Astrocyte of the spinal cord (primary cell): ENCODE data around the gene PRDM11.
A peak's percentile ranks its signal among the peaks of the same experiment; 100 is the strongest.

Source experiments
- DNase-seq: peaks from one replicate; pipeline ENCODE4 v3.0.0; 2011; ENCODE audit warnings: low read depth, low spot score
- H3K4me3 ChIP-seq: 2 replicates; pipeline ENCODE4 v1.5.1; 2011; ENCODE audit warnings: low read depth, mild to moderate bottlenecking, low read length, moderate library complexity
- CTCF ChIP-seq: IDR thresholded peaks from 2 replicates; pipeline ENCODE4 v1.5.1; 2012; ENCODE audit warnings: low read depth, mild to moderate bottlenecking, low read length, inconsistent platforms
- in situ Hi-C: cut with HindIII; loops from 2 replicates; pipeline ENCODE4 v1.10.0; 2017; ENCODE audit warnings: low sequenced_read_pairs

The PRDM11 gene

GRCh38 chr11:45162916-45163879 lies 16.8 kb downstream of the PRDM11 start:
- TF ChIP-seq CTCF: no peak
- no peak overlapping the region for H3K4me3 ChIP-seq
- DNase-seq: no peak
- in situ Hi-C loops: no loop called here

DNA sequence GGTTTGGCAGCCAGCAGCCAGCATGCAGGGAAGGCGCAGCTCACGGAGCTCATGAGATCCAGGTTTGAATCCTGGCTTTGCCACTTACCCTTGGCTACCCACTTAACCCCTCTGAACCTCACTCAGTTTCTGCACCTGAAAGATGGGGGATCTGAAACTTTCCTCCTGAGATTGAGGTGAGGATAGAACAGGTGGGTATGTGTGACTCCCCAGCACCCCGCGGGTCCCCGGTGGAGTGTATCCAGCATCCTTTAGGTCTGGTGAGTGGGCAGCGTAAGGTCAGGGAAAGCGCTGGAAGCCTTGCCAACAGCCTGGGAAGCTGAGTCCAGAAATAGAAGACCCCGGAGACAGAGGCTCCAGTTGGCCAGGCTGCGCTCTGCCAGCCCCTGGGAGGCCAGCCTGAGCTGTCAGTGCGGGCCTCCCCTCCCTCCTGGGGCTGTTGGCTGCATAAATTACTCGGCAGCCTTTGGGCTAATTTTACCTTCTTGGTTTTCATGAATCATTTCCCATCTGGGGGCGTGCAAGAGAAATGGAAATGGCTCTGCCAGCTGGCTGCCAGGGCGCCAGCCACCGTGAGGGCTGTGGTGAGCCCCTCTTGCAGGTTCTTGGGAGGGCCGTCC lies 17.6 kb downstream of the PRDM11 start:
- no peak overlapping the region for H3K4me3 ChIP-seq
- no peak for TF ChIP-seq CTCF
- in situ Hi-C loops: no loop called here
- peak; percentile 25 for DNase-seq

DNA sequence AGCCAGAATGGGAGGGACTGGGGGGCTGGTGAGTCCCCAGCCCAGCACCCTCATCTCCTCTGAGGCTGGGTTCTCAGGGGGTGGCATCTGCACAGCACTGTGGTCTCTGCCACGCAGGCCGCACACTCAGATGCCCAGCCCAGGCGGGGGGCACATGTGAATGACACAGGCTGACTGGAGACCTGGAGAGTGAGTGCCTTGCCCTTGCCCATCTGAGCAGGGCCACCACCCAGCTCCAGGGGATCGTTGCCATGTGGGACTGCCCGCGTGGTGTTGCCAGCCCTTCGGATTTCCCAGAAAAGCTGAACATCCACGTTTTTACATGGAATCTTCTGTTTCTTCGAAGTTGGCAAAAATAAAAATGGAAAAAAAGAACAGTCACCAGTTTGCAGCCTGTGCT lies 18.9 kb downstream of the PRDM11 start:
- TF ChIP-seq CTCF: no peak
- no peak for DNase-seq
- in situ Hi-C loops: no loop called here
- no peak overlapping the region for H3K4me3 ChIP-seq

DNA sequence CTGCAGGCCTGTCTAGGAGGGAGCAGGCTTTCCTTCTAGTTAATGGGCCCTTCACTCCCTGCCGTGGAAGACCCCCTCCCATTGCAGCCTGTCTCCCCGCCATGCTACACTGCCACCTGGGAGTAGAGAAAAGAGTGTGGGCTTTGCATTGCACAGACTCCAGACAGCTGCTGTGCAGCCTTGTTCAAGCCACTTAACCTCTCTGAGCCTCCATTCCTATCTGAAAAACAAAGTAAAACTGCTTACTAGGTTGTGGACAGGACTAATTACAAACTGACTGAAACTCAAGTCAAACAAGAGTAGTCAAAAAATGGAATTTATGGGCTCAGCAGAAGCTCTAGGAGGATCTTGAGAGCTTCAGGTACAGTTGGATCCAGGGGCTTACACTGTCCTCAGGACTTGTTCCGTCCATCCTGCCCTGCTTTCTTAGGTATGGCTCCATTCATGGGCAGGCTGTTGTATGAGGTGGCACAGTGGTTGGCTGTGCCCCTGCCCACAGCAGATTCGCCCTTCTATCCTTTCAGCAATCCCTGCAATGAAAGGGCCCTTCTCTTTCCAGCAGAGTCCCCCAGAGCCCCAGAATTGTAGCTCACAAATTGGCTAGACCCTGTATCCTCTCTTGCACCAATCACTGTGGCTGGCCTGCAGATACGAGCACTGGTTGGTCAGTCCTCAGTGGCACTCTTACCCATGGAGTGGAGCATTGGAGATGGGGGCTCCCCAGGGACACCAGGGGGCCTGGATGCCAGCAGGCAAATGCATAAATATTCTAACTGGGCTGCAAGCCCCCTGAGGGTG lies 19.6 kb downstream of the PRDM11 start:
- no peak for DNase-seq
- no peak overlapping the region for H3K4me3 ChIP-seq

GRCh38 chr11:45166604-45166897 lies 20.1 kb downstream of the PRDM11 start:
- no peak for TF ChIP-seq CTCF
- in situ Hi-C loops: no loop called here

More for the DNA sequence above, 19.6 kb downstream of the PRDM11 start:
- in situ Hi-C loops: no loop called here
- TF ChIP-seq CTCF: no peak

DNA sequence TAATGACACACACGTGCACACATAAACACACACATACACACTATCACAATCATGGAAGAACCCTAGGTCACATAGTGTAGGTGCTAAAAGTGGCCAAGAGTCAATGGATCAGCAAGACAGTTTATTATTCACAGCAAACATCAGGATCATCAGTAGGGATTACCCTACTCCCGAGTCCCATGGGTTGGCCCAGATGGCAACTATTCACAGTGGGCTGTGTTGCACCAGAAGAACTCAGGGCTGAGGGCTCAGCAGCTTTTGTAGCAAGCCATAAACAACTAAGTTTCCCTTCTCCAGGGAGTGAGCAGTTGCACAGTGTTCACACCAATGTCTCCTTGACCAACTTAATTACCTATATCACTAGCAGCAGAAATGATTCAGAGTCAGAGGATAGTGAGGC lies 20.8 kb downstream of the PRDM11 start:
- DNase-seq: no peak
- no peak overlapping the region for H3K4me3 ChIP-seq
- no peak for TF ChIP-seq CTCF
- in situ Hi-C loops: no loop called here

More at GRCh38 chr11:45166604-45166897, 20.1 kb downstream of the PRDM11 start:
- H3K4me3 ChIP-seq: no peak overlapping the region
- no peak for DNase-seq
